NK-92 (cell line): ENCODE results near the gene RBMX2.
"Not testable (repeated sequence)": the region's sequence is repeated elsewhere in the genome, so short reads cannot be mapped to it uniquely, and the experiment has no call there.

Experiments used
- DNase-seq: peaks from one replicate; lab custom pipeline; 2025; ENCODE audit not compliant: unreplicated experiment; lab: John Stamatoyannopoulos, UW

Gene RBMX2, protein sequence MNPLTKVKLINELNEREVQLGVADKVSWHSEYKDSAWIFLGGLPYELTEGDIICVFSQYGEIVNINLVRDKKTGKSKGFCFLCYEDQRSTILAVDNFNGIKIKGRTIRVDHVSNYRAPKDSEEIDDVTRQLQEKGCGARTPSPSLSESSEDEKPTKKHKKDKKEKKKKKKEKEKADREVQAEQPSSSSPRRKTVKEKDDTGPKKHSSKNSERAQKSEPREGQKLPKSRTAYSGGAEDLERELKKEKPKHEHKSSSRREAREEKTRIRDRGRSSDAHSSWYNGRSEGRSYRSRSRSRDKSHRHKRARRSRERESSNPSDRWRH

DNA sequence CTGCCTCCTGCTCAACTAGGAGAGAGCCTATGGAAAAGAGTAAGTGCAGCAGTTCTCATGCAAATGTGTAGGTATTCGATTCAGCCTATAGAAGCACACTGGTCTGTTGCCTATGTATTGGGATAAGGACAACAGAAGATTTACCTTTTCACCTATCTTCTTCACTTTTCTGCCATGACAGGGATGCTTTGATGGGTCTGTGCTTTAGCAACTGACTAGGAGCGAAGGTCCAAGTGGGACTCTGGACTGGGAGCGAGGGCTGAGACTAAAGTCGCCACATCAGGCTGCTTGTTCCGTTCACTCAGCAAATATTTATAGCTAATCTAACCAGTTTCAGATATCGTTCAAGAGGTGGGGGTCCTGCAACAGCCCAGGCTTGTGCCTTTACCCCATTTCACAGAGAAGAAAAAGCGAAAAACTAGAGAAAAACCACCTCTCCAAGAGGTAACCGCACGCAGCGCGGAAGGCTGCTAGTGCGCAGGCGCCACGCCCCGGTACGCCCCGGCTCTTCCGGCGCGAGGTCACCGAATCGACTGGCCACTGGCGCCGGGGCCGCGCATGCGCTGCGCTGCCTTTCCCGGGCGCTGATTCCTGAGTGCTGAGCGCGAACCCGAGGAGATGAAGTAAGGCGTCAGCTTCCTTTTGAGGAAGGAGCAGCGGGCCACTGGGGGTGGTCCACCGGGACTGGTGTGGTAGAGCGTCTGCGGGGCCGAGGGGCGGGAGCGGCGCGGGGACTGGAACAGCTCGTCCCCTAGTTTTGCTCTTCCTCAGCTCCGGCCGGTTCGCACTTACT, at the start of gene RBMX2:
RBMX2 (plus strand) TSS at position 573 of the 793 bp plus-strand sequence; CDS start at position 619, 46 bp downstream.
- no peak for DNase-seq

DNA sequence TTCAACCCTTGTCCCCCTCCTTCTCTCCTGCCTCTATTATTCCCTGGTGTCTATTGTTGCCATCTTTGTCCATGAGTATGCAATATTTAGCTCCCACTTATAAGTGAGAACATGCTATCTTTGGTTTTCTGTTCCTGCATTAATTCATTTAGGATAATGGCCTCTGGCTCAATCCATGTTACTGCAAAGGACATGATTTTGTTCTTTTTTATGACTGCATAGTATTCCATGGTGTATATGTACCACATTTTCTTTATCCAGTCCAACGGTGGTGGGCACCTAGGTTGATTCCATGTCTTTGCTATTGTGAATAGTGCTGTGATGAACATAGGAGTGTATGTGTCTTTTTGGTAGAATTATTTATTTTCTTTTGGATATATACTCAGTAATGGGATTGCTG, 49.7 kb upstream of the RBMX2 start:
- DNase-seq = not testable (repeated sequence)

DNA sequence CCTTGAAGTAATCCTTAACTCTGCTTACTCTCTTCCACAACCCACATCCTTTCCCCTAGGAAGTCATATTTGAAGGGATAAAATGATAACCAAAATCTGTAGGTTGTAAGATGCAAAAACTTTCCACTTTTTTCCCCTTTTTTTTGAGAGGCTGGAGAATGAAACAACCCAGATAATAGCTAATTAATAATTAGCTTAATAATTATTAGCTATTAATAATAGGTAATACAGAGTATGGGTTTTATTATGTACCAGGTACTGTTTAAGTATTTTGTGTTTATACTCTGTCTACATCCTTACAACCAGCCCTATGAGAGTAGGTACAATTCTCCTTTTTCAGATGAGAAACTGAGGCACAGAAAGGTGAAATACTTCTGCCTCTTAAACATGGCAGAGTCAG, 25.7 kb upstream of the RBMX2 start:
- no peak for DNase-seq

DNA sequence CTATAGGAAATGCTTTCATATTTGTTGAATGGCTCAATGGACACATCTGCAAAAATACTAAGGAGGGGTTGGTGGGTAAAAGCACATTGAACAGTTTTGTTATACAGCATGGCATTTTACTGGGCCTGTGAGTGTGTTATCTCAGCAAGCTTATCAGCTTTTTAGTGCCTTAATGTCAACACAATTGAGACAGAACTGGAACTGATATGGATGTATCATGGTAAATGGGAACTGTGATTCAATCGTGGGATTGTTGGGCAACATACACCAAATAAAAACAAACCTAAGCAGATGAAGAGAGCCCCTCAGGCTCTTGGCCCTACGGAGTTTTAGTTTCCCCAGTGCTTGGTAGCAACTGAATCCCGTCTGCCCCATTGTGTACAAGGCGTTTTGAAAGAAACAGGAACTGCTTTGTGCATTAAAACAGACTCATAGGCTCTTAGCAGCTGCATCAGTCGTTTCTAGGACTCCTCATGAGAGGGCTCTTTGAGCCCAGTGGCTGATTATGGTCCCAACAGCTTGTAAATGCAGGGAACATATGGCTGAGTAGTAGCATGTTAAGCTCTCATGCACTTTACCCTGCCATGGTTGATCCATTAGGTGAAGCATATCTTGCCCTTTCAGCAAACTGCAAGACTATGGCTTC, 23.6 kb upstream of the RBMX2 start:
- DNase-seq = no peak

DNA sequence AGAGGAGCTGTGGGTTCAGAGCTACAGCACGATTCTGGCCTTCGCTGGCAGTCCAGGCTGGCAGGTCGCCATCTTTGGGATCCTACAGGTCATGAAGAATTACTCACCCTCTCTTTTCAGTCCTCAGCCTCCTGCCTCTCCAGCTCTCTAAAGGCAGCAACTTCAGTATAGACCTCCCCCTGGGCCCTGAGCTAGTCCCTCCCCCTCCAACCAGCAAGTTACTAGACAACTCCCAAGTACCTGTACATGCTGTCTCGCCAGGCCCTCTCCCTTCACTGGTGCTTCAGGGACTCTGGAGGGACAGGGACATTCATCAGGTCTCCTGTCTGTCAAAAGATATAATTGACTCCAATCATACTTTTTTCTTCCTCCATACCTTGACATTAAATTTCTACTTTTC, 16.3 kb upstream of the RBMX2 start, which contains the start of gene GPR119:
GPR119 (minus strand) TSS at position 155 of the 400 bp plus-strand sequence. CDS start 227 bp downstream, outside the sequence.
- no peak for DNase-seq

DNA sequence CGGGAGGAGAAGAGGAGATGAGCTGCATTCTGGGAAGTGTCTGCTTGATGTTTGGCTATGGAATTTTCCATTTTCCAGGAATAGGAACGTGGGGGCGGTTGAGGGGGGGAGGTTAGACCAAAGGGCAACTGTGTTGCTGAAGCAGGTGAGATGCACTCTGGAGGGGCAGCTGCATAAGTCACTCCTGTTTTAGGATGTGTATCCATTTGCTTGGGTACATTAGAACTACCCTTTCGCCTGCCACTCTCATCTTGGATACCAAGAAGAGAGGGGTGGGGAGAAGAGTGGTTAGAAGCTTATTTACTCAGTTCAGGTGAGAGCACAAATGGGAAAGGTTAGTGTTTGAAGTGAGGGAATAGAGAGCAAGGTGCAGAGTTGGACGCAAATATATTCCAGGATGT, 15.4 kb upstream of the RBMX2 start:
- no peak for DNase-seq

DNA sequence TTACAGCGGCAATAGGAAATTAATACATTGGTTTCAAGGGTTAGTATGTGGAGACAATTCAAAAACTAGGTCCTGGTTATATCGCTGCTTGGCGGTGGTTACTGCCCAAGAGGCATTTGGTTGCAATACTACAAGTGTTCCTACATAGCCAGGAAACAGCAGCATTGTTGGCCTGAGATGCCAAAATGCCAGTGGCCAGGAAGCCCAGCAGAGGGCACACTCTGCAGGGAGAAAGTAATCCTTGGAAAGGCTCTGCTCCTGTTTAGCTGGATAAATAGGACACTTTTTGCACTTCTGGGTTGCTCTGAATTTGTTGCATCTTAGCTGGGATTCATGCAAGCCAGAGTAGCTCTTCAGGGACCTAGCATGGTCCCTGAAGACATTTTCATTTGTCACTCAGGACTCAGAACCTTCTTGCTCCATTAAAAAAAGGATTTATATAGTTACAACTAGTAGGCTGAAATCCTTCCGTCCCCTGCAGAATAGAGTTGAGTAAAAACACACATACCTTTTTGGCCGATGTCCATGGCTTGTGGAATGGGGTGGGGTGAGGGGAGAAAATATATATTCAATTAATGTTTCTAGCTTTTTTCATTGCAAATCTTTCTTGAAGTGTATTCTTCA, 8.2 kb upstream of the RBMX2 start:
- no peak for DNase-seq

DNA sequence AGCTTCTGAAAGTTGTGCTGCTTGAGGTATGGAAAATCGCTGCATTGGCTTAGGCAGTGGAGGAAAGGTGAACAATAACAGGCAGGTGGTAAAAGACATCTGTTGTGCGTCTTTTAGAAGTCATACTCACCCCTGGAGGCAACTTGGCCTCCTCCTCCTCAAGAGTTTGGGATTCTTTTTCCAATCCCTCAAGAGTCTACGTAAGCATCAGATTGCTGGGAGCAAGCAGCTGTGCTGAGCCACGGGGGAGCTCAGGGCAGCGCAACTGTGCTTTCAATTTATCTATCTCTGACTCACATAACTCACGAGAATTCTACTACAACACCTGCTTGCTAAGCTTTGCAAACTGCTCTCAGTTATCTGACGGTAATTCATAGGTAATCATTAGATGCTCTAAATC, 6.4 kb upstream of the RBMX2 start:
- no peak for DNase-seq

DNA sequence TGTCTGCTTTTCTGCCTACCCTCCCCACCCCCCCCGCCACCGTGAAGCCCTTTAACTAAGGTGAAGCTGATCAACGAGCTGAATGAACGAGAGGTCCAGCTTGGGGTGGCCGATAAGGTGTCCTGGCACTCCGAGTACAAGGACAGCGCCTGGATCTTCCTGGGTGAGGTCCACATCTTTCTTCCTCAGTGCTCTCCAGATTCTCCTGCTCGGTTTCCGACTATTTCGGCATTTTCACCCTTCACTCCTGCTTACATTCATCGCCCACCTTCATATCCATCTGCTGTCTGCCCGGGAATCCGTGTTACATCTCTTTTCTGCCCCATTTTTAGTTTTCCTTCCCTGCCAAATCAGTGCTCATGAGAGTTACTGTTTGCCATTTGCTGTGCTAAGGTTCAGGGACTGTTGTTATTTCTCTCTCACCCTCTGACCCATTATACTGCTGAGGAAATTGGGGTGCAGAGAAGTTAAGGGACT, 459 bp downstream of the RBMX2 start:
- DNase-seq = no peak

DNA sequence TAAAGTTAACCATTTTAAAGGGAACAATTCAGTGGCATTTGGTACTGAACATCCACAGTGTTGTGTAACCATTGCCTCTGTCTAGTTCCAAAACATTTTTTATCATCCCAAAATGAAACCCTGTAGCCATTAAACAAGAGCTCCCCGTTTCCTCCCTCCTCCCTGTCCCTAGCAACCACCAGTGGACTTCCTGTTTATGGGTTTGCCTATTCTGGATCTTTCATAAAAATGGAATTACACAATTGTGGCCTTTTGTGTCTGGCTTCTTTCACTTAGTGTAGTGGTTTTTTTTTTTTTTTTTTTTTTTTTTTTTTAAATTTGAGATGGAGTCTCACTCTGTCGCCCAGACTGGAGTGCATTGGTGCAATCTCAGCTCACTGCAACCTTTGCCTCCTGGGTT, 11.6 kb downstream of the RBMX2 start:
- DNase-seq = no peak

DNA sequence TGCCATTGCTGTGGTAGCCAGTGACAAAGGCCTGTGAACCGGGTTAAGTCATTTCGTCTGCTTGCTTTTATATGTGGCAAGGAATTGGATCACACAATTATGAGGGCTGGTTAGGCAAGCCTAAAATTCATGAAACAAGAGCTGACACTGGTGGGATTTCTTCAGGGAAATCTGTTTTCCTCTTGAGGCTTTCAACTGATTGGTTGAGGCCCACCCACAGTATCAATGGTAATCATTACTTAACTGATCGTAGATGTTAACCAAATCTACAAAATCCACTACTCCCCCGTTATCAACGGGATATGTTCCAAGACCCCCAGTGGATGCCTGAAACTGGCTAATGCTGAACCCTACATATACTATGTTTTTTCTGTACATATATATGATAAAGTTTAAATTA, 13.0 kb downstream of the RBMX2 start:
- no peak for DNase-seq

DNA sequence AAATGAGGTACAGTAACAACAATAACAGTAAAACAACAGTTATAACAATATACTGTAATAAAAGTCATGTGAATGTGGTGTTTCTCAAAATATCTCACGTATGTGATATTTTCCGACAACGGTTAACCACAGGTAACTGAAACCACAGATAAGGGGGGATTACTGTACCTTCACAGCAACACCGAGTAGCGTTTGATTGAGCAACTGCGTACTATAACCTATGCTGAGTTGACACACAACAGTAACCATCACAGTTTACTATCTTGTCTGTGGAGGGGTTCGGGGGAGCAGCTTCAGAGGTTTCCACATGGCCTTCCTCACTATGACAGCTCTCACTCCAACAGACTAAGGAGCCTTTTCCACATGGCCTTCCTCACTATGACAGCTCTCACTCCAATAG, 13.4 kb downstream of the RBMX2 start:
- DNase-seq = no peak

DNA sequence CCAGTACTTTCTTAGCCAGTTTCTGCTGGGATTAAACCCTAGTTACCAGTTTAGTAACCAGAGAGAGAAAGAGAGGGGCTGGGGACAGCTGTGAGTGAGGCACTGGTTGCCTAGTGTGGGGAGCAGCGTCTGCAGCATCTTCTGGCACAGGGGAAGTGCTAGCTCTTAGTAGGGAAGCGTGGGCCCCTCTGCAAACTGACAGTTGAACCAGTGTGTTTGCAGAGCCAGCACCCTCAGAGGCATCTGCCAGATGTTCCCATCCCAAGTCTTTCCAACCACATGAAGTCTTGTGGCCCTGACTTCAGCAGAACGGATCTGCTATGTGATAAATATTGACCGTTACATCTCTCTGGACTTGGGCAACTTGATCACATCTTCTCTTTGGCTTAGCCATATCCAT, 15.0 kb downstream of the RBMX2 start:
- no peak for DNase-seq

DNA sequence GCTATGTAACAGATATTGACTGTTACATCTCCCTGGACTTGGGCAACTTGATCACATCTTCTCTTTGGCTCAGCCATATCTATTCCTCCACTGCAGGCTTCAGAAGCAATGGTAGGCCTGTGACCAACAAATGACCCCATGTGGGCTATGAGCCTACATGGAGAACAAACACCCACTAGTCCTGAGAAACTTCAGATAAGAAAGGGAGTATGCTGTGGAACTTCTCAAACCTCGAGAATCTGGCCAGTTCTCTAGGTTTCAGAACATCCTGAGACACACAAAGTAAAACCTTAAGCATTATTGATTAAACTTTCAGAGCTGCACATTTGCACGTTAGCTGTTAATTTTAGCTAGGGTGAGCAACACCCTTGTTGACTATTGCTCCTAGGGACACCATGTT, 16.3 kb downstream of the RBMX2 start:
- no peak for DNase-seq

DNA sequence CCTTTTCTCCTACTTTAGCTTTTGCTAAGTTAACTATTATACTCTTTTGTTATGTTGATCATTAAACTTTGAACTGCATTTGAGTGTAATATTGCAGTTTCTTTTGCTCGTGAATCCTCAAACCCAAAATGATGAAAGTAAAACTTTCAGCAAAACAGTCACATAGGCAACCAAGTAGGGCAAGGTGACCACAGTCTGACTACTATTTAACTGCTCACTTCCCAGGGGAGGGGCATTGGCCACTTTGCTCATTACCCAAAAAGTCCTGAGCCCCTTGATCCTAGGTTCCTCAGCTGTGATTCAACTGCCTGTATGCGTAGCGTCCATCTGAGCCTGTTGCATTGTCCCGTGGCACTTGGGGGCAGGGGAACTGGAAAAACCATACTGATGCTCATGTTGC, 17.0 kb downstream of the RBMX2 start:
- no peak for DNase-seq

DNA sequence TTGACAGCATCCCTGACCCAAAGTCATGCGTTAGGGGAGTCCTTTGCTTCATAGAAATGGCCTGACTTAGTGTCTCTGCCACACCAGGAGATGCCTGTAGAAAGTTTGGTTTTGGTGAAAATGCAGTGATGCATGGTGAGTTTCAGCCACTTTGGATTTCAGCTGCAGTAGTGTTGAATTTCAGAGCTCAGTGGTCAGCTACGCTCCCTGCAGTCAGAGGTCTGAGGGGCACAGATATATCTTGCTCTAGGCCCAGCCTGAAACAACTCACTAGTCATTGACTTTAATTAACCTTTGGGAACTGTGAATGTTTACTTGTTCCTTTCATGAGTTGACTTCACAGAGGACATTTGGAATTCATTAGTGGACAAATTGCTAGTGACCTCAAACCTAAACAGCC, 17.5 kb downstream of the RBMX2 start:
- DNase-seq = no peak

DNA sequence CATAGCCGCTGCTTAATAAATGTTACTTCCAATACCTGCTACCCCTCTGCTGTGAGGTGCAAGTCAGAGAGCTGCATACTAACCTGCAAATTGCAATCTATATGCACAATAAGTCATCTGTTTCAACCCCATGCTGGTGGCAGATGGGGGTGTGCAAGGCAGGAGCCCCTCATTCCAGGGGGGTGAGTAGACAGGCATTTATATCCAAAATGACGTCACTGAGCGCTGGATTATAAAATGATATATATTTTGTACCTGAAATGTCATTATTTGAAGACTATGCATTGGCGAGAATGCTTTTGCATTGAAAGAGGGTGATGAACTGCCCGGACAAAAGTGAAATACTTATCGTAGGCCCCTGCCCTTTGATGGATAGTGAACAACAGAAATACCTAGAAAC, 24.7 kb downstream of the RBMX2 start:
- no peak for DNase-seq

DNA sequence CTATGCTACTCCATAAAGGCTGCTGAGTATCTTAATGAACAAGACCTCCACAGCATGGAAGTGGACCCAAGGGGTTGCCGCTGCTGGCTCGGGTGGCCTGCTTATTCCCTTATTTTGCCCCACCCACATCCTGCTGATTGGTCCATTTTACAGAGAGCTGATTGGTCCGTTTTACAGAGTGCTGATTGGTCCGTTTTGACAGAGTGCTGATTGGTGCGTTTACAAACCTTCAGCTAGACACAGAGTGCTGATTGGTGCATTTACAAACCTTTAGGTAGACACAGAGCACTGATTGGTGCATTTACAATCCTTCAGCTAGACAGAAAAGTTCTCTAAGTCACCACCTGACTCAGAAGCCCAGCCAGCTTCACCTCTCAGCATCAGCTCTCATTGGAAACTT, 27.4 kb downstream of the RBMX2 start:
- not testable (repeated sequence) for DNase-seq

DNA sequence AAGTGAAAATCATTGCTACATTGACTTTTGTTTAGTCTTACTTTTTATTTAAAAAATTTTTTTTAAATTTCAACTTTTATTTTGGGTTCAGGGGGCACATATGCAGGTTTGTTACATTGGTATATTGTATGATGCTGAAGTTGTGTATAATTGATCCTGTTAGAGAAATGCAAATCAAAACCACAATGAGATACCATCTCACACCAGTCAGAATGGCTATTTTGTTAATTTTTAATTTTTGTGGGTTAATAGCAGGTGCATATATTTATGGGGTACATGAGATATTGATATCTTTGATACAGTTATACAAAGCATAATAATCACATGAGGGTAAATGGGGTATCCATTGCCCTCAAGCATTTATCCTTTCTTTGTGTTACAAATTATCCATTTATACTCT, 34.1 kb downstream of the RBMX2 start:
- no peak for DNase-seq

DNA sequence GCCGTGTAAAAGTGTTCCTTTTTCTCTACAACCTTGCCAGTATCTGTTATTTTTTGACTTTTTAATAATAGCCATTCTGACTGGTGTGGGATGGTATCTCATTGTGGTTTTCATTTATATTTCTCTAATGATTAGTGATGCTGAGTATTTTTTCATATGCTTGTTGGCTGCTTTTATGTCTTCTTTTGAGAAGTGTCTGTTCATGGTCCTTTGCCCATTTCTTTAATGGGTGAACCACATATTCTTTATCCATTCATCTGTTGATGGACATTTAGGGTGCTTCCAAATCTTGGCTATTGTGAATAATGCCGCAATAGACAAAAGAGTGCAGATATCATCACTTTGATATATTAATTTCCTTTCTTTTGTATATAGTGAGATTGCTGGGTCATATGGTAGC, 36.2 kb downstream of the RBMX2 start:
- not testable (repeated sequence) for DNase-seq

DNA sequence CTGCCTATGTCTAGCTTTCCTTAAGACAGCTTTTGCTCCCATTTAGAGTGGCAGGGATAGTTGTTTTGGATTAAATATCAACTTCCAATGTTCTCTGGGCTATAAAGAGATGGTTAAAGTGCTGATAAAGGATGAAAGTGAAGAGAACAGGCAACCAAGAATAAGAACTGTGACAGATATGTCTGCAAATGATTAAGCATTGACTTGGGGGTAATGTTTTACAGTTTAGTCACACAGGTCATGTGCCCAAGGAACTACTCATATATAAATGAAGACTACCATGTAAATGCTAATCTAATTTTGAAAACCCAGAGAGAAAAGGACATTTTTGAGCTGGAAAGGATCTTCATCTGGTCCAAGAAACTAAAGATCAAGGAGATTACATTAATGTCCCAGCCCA, 42.1 kb downstream of the RBMX2 start:
- DNase-seq = no peak
